H9 (cell line): ENCODE data around the gene CXCL6. TPM values are rescaled to one million over a fixed set of nuclear protein-coding genes. Genes with fewer than 3 reads are reported as not detected.

Experiments
- DNase-seq: peaks from one replicate; pipeline ENCODE4 v3.0.0-alpha.2; 2017
- H2AFZ ChIP-seq: one replicate; pipeline ENCODE4 v1.6.1; 2013; ENCODE audit warnings: mild to moderate bottlenecking, low read length, control low read depth, moderate library complexity
- H2AK5ac ChIP-seq: 2 replicates; pipeline ENCODE4 v1.6.1; 2013; ENCODE audit warnings: low read length, control low read depth, mixed read lengths; ENCODE audit not compliant: insufficient read length
- H2BK120ac ChIP-seq: one replicate; pipeline ENCODE4 v1.6.1; 2013; ENCODE audit warnings: low read depth, mild to moderate bottlenecking, low read length, control low read depth, inconsistent platforms; ENCODE audit not compliant: poor library complexity, severe bottlenecking
- H2BK12ac ChIP-seq: 2 replicates; pipeline ENCODE4 v1.6.1; 2013; ENCODE audit warnings: low read length, control low read depth, mixed read lengths, low read depth; ENCODE audit not compliant: insufficient read length
- H2BK15ac ChIP-seq: 2 replicates; pipeline ENCODE4 v1.6.1; 2013; ENCODE audit warnings: low read depth, low read length, control low read depth
- H2BK20ac ChIP-seq: one replicate; pipeline ENCODE4 v1.6.1; 2013; ENCODE audit warnings: low read depth, mild to moderate bottlenecking, low read length, control low read depth, inconsistent platforms; ENCODE audit not compliant: poor library complexity, severe bottlenecking
- H2BK5ac ChIP-seq: 2 replicates; pipeline ENCODE4 v1.6.1; 2013; ENCODE audit warnings: low read length, control low read depth, mixed read lengths; ENCODE audit not compliant: insufficient read length
- H3K14ac ChIP-seq: 2 replicates; pipeline ENCODE4 v1.6.1; 2013; ENCODE audit warnings: low read length, control low read depth; ENCODE audit not compliant: insufficient read depth
- H3K18ac ChIP-seq: 2 replicates; pipeline ENCODE4 v1.6.1; 2013; ENCODE audit warnings: low read depth, mild to moderate bottlenecking, mixed read lengths, low read length, control low read depth; ENCODE audit not compliant: insufficient read length
- H3K23ac ChIP-seq: 2 replicates; pipeline ENCODE4 v1.6.1; 2013; ENCODE audit warnings: low read length, control low read depth, mixed read lengths, low read depth; ENCODE audit not compliant: insufficient read length
- H3K23me2 ChIP-seq: 2 replicates; pipeline ENCODE4 v1.6.1; 2013; ENCODE audit warnings: low read depth, mild to moderate bottlenecking, mixed read lengths, low read length, control low read depth; ENCODE audit not compliant: insufficient read length, poor library complexity, severe bottlenecking
- H3K27ac ChIP-seq: 2 replicates; pipeline ENCODE4 v1.5.1; 2013; ENCODE audit warnings: low read length, control low read depth, mixed read lengths, low read depth; ENCODE audit not compliant: insufficient read length
- H3K27me3 ChIP-seq: 2 replicates; pipeline ENCODE4 v1.6.1; 2013; ENCODE audit warnings: low read length, control low read depth, inconsistent platforms; ENCODE audit not compliant: insufficient read depth
- H3K4ac ChIP-seq: 2 replicates; pipeline ENCODE4 v1.6.1; 2013; ENCODE audit warnings: low read depth, mild to moderate bottlenecking, control low read depth, inconsistent platforms, low read length, moderate library complexity
- H3K4me1 ChIP-seq: 2 replicates; pipeline ENCODE4 v1.6.1; 2013; ENCODE audit warnings: low read length, control low read depth, inconsistent platforms; ENCODE audit not compliant: insufficient read depth
- H3K4me2 ChIP-seq: 2 replicates; pipeline ENCODE4 v1.6.1; 2013; ENCODE audit warnings: low read length, control low read depth, mixed read lengths; ENCODE audit not compliant: insufficient read length, insufficient read depth
- H3K56ac ChIP-seq: 2 replicates; pipeline ENCODE4 v1.6.1; 2013; ENCODE audit warnings: low read depth, mild to moderate bottlenecking, mixed read lengths, low read length, control low read depth; ENCODE audit not compliant: insufficient read length
- H3K79me1 ChIP-seq: 2 replicates; pipeline ENCODE4 v1.6.1; 2013; ENCODE audit warnings: low read depth, mild to moderate bottlenecking, moderate library complexity, low read length, control low read depth, inconsistent platforms; ENCODE audit not compliant: insufficient read depth, poor library complexity, severe bottlenecking
- H3K79me2 ChIP-seq: 2 replicates; pipeline ENCODE4 v1.6.1; 2013; ENCODE audit warnings: low read length, control low read depth, inconsistent platforms; ENCODE audit not compliant: insufficient read depth
- H3K9ac ChIP-seq: 2 replicates; pipeline ENCODE4 v1.6.1; 2013; ENCODE audit warnings: low read length, control low read depth, mixed read lengths; ENCODE audit not compliant: insufficient read length; ENCODE audit errors: extremely low read depth
- H3K9me3 ChIP-seq: one replicate; pipeline ENCODE4 v1.6.1; 2013; ENCODE audit warnings: low read depth, low read length, inconsistent platforms; ENCODE audit not compliant: control insufficient read depth
- H3T11ph ChIP-seq: one replicate; pipeline ENCODE4 v1.6.1; 2013; ENCODE audit warnings: mild to moderate bottlenecking, low read length, control low read depth, inconsistent platforms
- H4K20me1 ChIP-seq: one replicate; pipeline ENCODE4 v1.6.1; 2013; ENCODE audit not compliant: control insufficient read depth, insufficient read length, insufficient read depth
- H4K5ac ChIP-seq: 2 replicates; pipeline ENCODE4 v1.6.1; 2013; ENCODE audit warnings: low read depth, mild to moderate bottlenecking, mixed read lengths, low read length, control low read depth; ENCODE audit not compliant: insufficient read length
- H4K8ac ChIP-seq: replicated peaks from 2 replicates; pipeline ENCODE4 v1.6.1; 2013; ENCODE audit warnings: low read length, control low read depth, mixed read lengths, low read depth; ENCODE audit not compliant: insufficient read length
- H4K91ac ChIP-seq: 2 replicates; pipeline ENCODE4 v1.6.1; 2013; ENCODE audit warnings: low read depth, mild to moderate bottlenecking, moderate library complexity, mixed read lengths, low read length, control low read depth; ENCODE audit not compliant: insufficient read length
- H3K27ac Mint-ChIP-seq, 3 experiments: 2 replicates in 2 of 3; 3 replicates in 1 of 3; pipeline ENCODE4 v1.8.0; 2020 to 2021; ENCODE audit warnings: mixed read lengths in 3 of 3, mild to moderate bottlenecking in 1 of 3, moderate library complexity in 1 of 3
- H3K27me3 Mint-ChIP-seq: 2 replicates; pipeline ENCODE4 v1.8.0; 2021; ENCODE audit warnings: low read depth, mild to moderate bottlenecking, moderate library complexity, mixed read lengths
- H3K36me3 Mint-ChIP-seq, 3 experiments: 2 replicates in 2 of 3; 3 replicates in 1 of 3; pipeline ENCODE4 v1.8.0; 2020 to 2021; ENCODE audit warnings: low read depth in 3 of 3, mixed read lengths in 3 of 3; ENCODE audit not compliant: insufficient read depth in 1 of 3
- H3K4me1 Mint-ChIP-seq, 2 experiments: 2 replicates each; pipeline ENCODE4 v1.8.0; 2020; ENCODE audit warnings: mixed read lengths in 2 of 2
- H3K4me3 Mint-ChIP-seq, 2 experiments: 2 replicates in 1 of 2; 3 replicates in 1 of 2; pipeline ENCODE4 v1.8.0; 2020 to 2021; ENCODE audit warnings: mild to moderate bottlenecking in 2 of 2, mixed read lengths in 2 of 2, moderate library complexity in 1 of 2
- H3K9me3 Mint-ChIP-seq, 2 experiments: 2 replicates in 1 of 2; 3 replicates in 1 of 2; pipeline ENCODE4 v1.8.0; 2020; ENCODE audit warnings: mild to moderate bottlenecking in 2 of 2, mixed read lengths in 2 of 2, moderate library complexity in 1 of 2
- CTCF ChIP-seq: fragments of 200-600 bp; sonication (generic); conservative IDR thresholded peaks from 3 replicates; pipeline ENCODE4 v1.8.0; 2021; ENCODE audit warnings: antibody characterized with exemption, mild to moderate bottlenecking
- WGBS: extraction: QIAGEN DNeasy Blood & Tissue Kit; methylation state at CpG from one replicate; pipeline ENCODE4 v1.1.7; 2013; ENCODE audit warnings: missing lambda C conversion rate, low lambda C conversion rate, mixed read lengths; ENCODE audit not compliant: insufficient read length; ENCODE audit errors: extremely low coverage; 5-methylcytosine and 5-hydroxymethylcytosine counted together
- total RNA-seq: library from RNA; stranded (reverse); gene quantifications from 2 replicates; pipeline ENCODE4 v1.2.1, GENCODE V29; 2021

CXCL6 gene
- total RNA-seq, 1 experiment from 2014 or later = 0.85 TPM

GRCh38 chr4:73801692-73802091, 34.8 kb upstream of the CXCL6 start:
- H2BK12ac ChIP-seq = no peak overlapping the region
- H3K9me3 ChIP-seq = no peaks in the 10 kb centered on the region
- H4K91ac ChIP-seq = no peak overlapping the region
- H3K4me3 Mint-ChIP-seq = no peak overlapping the region
- H3K27me3 ChIP-seq = no peaks in the 10 kb centered on the region
- H3K4me1 ChIP-seq = no peaks in the 10 kb centered on the region
- H3K36me3 Mint-ChIP-seq = peaks cover 0 to 4% (median 1%) of the 10 kb centered on the region in 3 experiments; a peak in 2 of 7 replicates
- no peak overlapping the region for H2BK5ac ChIP-seq
- TF ChIP-seq CTCF = no peak
- no peaks in the 10 kb centered on the region for H4K20me1 ChIP-seq
- H2BK15ac ChIP-seq = no peak overlapping the region
- H3K27me3 Mint-ChIP-seq = no peaks in the 10 kb centered on the region
- H2AFZ ChIP-seq = no peak overlapping the region
- no peak overlapping the region for H3K27ac Mint-ChIP-seq
- H3K4ac ChIP-seq = no peak overlapping the region
- no peaks in the 10 kb centered on the region for H3K4me1 Mint-ChIP-seq
- WGBS = no CpG with 5 or more reads among the region's 2 CpGs
- no peaks in the 10 kb centered on the region for H3K79me1 ChIP-seq
- H3K14ac ChIP-seq = no peak overlapping the region
- H3K18ac ChIP-seq = no peak overlapping the region
- H3K79me2 ChIP-seq = no peaks in the 10 kb centered on the region
- H4K8ac ChIP-seq = no peak overlapping the region
- no peak overlapping the region for H2BK120ac ChIP-seq
- no peak overlapping the region for H2BK20ac ChIP-seq
- no peak overlapping the region for H3K4me2 ChIP-seq
- H3K9ac ChIP-seq = no peak overlapping the region
- H3K23ac ChIP-seq = no peak overlapping the region
- H3T11ph ChIP-seq = no peak overlapping the region
- H3K56ac ChIP-seq = no peak overlapping the region
- H4K5ac ChIP-seq = no peak overlapping the region
- no peak overlapping the region for H2AK5ac ChIP-seq
- no peak for DNase-seq
- H3K23me2 ChIP-seq = no peaks in the 10 kb centered on the region
- H3K27ac ChIP-seq = no peak overlapping the region
- H3K9me3 Mint-ChIP-seq = peaks cover 0 to 7% of the 10 kb centered on the region in 2 experiments; a peak in 2 of 5 replicates
